IMR-90 (cell line): ENCODE data around the gene MAGI1. TPM values are rescaled to one million over a fixed set of nuclear protein-coding genes. Genes with fewer than 3 reads are reported as not detected.

Experiments
- ATAC-seq: fragments of 200-7000 bp; cut with Tn5 transposase; 2 replicates; pipeline ENCODE4 v1.9.1; 2020; ENCODE audit warnings: low read depth, mild to moderate bottlenecking, moderate library complexity
- BruUV-seq: library from RNA; stranded (reverse); fragments of 400-500 nt; replicated peaks from 2 replicates; lab custom pipeline; 2021; lab: Mats Ljungman, UMichigan
- CTCF ChIA-PET: fragments of 300-600 bp; formaldehyde crosslinking; extraction: SDS; loops from one replicate; lab custom pipeline; 2021; ENCODE audit warnings: antibody characterized with exemption; lab: Yijun Ruan, JAX
- POLR2A ChIA-PET: fragments of 300-600 bp; sonication (Branson Sonifier 250); formaldehyde crosslinking; loops from one replicate; lab custom pipeline; 2022; ENCODE audit warnings: antibody characterized with exemption; ENCODE audit not compliant: unreplicated experiment; lab: Charles Lee
- DNase-seq: peaks from one replicate; pipeline ENCODE4 v3.0.0; 2013
- H2AFZ ChIP-seq: replicated peaks from 2 replicates; pipeline ENCODE3; 2013; ENCODE audit warnings: low read length, mild to moderate bottlenecking; ENCODE audit not compliant: poor library complexity
- H2AK5ac ChIP-seq: 2 replicates; pipeline ENCODE4 v1.6.1; 2013; ENCODE audit warnings: low read depth, low read length, inconsistent platforms
- H2AK9ac ChIP-seq: replicated peaks from 2 replicates; pipeline ENCODE3; 2013; ENCODE audit warnings: mild to moderate bottlenecking, low read depth, low read length, moderate library complexity; ENCODE audit not compliant: poor library complexity
- H2BK120ac ChIP-seq: 2 replicates; pipeline ENCODE4 v1.6.1; 2013; ENCODE audit warnings: low read depth, low read length, inconsistent platforms
- H2BK15ac ChIP-seq: 3 replicates; pipeline ENCODE4 v1.6.1; 2013; ENCODE audit warnings: low read depth, low read length, inconsistent platforms
- H2BK20ac ChIP-seq: 2 replicates; pipeline ENCODE4 v1.6.1; 2013; ENCODE audit warnings: low read depth, mild to moderate bottlenecking, inconsistent platforms, low read length, moderate library complexity
- H2BK5ac ChIP-seq: 2 replicates; pipeline ENCODE4 v1.6.1; 2013; ENCODE audit warnings: mild to moderate bottlenecking, low read depth, low read length, inconsistent platforms; ENCODE audit not compliant: poor library complexity, severe bottlenecking
- H3K14ac ChIP-seq: replicated peaks from 2 replicates; pipeline ENCODE4 v1.6.1; 2013; ENCODE audit warnings: low read depth, low read length, inconsistent platforms
- H3K18ac ChIP-seq: 2 replicates; pipeline ENCODE4 v1.6.1; 2013; ENCODE audit warnings: low read depth, low read length, control low read depth
- H3K23ac ChIP-seq: 2 replicates; pipeline ENCODE4 v1.6.1; 2013; ENCODE audit warnings: low read depth, low read length, inconsistent platforms
- H3K27ac ChIP-seq: 2 replicates; pipeline ENCODE4 v1.5.1; 2013; ENCODE audit warnings: mild to moderate bottlenecking, control low read depth, low read length; ENCODE audit not compliant: insufficient read depth
- H3K27me3 ChIP-seq: 2 replicates; pipeline ENCODE4 v1.6.1; 2013; ENCODE audit warnings: low read length; ENCODE audit not compliant: control insufficient read depth, insufficient read depth
- H3K36me3 ChIP-seq: 2 replicates; pipeline ENCODE4 v1.6.1; 2013; ENCODE audit warnings: low read length, mixed read lengths; ENCODE audit not compliant: control insufficient read depth, insufficient read depth
- H3K4ac ChIP-seq: 2 replicates; pipeline ENCODE4 v1.6.1; 2013; ENCODE audit warnings: low read depth, low read length, inconsistent platforms
- H3K4me1 ChIP-seq: 2 replicates; pipeline ENCODE4 v1.6.1; 2013; ENCODE audit warnings: low read length, mixed read lengths; ENCODE audit not compliant: control insufficient read depth, insufficient read depth
- H3K4me2 ChIP-seq: 2 replicates; pipeline ENCODE4 v1.6.1; 2013; ENCODE audit warnings: low read depth, mild to moderate bottlenecking, control low read depth, low read length, moderate library complexity
- H3K4me3 ChIP-seq: 2 replicates; pipeline ENCODE4 v1.5.1; 2013; ENCODE audit warnings: low read depth, mild to moderate bottlenecking, control low read depth, low read length, moderate library complexity; ENCODE audit not compliant: insufficient read depth
- H3K56ac ChIP-seq: 2 replicates; pipeline ENCODE4 v1.6.1; 2013; ENCODE audit warnings: low read length, inconsistent platforms; ENCODE audit not compliant: insufficient read depth; ENCODE audit errors: extremely low read depth
- H3K79me1 ChIP-seq, 2 experiments: 2 replicates each; pipeline ENCODE4 v1.6.1; 2013; ENCODE audit warnings: low read length in 2 of 2, inconsistent platforms in 1 of 2, low read depth in 1 of 2
- H3K9ac ChIP-seq: 2 replicates; pipeline ENCODE4 v1.6.1; 2013; ENCODE audit warnings: low read depth, low read length, control low read depth
- H3K9me1 ChIP-seq: 2 replicates; pipeline ENCODE4 v1.6.1; 2013; ENCODE audit warnings: low read length, inconsistent platforms; ENCODE audit not compliant: insufficient read depth
- H3K9me3 ChIP-seq: 2 replicates; pipeline ENCODE4 v1.6.1; 2013; ENCODE audit warnings: low read length; ENCODE audit not compliant: control insufficient read depth, insufficient read depth
- H4K20me1 ChIP-seq: 2 replicates; pipeline ENCODE4 v1.6.1; 2013; ENCODE audit warnings: low read length, inconsistent platforms; ENCODE audit not compliant: insufficient read depth
- H4K5ac ChIP-seq: 2 replicates; pipeline ENCODE4 v1.6.1; 2013; ENCODE audit warnings: mild to moderate bottlenecking, low read depth, low read length, control low read depth
- H4K8ac ChIP-seq, 2 experiments: 2 replicates each; pipeline ENCODE4 v1.6.1; 2013; ENCODE audit warnings: low read depth in 2 of 2, low read length in 2 of 2, control low read depth in 1 of 2, inconsistent platforms in 1 of 2
- H4K91ac ChIP-seq: 2 replicates; pipeline ENCODE4 v1.6.1; 2013; ENCODE audit warnings: low read depth, low read length, inconsistent platforms; ENCODE audit not compliant: insufficient read depth
- BHLHE40 ChIP-seq: fragments of 150-350 bp; IDR thresholded peaks from 2 replicates; pipeline ENCODE4 v1.6.1; 2016; ENCODE audit warnings: mild to moderate bottlenecking, low read depth, low read length
- CEBPB ChIP-seq: IDR thresholded peaks from 2 replicates; pipeline ENCODE4 v1.6.1; 2012; ENCODE audit warnings: low read depth, low read length, improper control_type of control experiment
- CHD1 ChIP-seq: IDR thresholded peaks from 2 replicates; pipeline ENCODE4 v1.6.1; 2012; ENCODE audit warnings: low read depth, low read length, improper control_type of control experiment
- ELK1 ChIP-seq: fragments of 150-350 bp; IDR thresholded peaks from 2 replicates; pipeline ENCODE4 v1.6.1; 2016; ENCODE audit warnings: low read depth, mild to moderate bottlenecking, low read length, moderate library complexity, borderline replicate concordance
- FOS ChIP-seq: fragments of 150-350 bp; IDR thresholded peaks from 2 replicates; pipeline ENCODE4 v1.6.1; 2016; ENCODE audit warnings: low read depth, low read length
- MAFK ChIP-seq: IDR thresholded peaks from 2 replicates; pipeline ENCODE4 v1.6.1; 2012; ENCODE audit warnings: low read depth, low read length, improper control_type of control experiment
- MAZ ChIP-seq: IDR thresholded peaks from 2 replicates; pipeline ENCODE4 v1.6.1; 2012; ENCODE audit warnings: low read depth, mild to moderate bottlenecking, low read length, improper control_type of control experiment, moderate library complexity, borderline replicate concordance
- MXI1 ChIP-seq: IDR thresholded peaks from 2 replicates; pipeline ENCODE4 v1.6.1; 2012; ENCODE audit warnings: low read depth, mild to moderate bottlenecking, low read length, moderate library complexity, borderline replicate concordance
- NFE2L2 ChIP-seq: fragments of 150-350 bp; IDR thresholded peaks from 2 replicates; pipeline ENCODE4 v1.6.1; 2016; ENCODE audit warnings: low read depth, mild to moderate bottlenecking, low read length
- POLR2A ChIP-seq: IDR thresholded peaks from 2 replicates; pipeline ENCODE4 v1.6.1; 2012; ENCODE audit warnings: mild to moderate bottlenecking, low read depth, low read length
- RAD21 ChIP-seq: IDR thresholded peaks from 2 replicates; pipeline ENCODE4 v1.6.1; 2012; ENCODE audit warnings: low read length, improper control_type of control experiment
- RCOR1 ChIP-seq: IDR thresholded peaks from 2 replicates; pipeline ENCODE4 v1.6.1; 2012; ENCODE audit warnings: mild to moderate bottlenecking, low read length, improper control_type of control experiment; ENCODE audit not compliant: insufficient replicate concordance
- RFX5 ChIP-seq: IDR thresholded peaks from 2 replicates; pipeline ENCODE4 v1.8.0; 2012; ENCODE audit warnings: low read depth, mild to moderate bottlenecking, low read length, moderate library complexity
- SMC3 ChIP-seq: fragments of 150-350 bp; IDR thresholded peaks from 2 replicates; pipeline ENCODE4 v1.6.1; 2016; ENCODE audit warnings: low read depth, mild to moderate bottlenecking, antibody characterized with exemption, low read length, moderate library complexity
- USF2 ChIP-seq: fragments of 150-350 bp; IDR thresholded peaks from 2 replicates; pipeline ENCODE4 v1.6.1; 2017; ENCODE audit warnings: mild to moderate bottlenecking, antibody characterized with exemption, low read length, low read depth
- WGBS, 2 experiments: methylation state at CpG; one replicate each; pipeline versions ENCODE4 v1.1.5 to v1.1.7; 2013; ENCODE audit warnings: missing lambda C conversion rate in 2 of 2; ENCODE audit not compliant: insufficient read length in 1 of 2; ENCODE audit errors: extremely low coverage in 2 of 2; 5-methylcytosine and 5-hydroxymethylcytosine counted together
- dilution Hi-C: fragments of 300-500 bp; cut with HindIII; formaldehyde crosslinking; loops from one replicate; pipeline ENCODE4 v1.14.3; 2018; ENCODE audit warnings: low sequenced_read_pairs; ENCODE audit not compliant: unreplicated experiment
- in situ Hi-C: fragments of 300-500 bp; cut with MboI; formaldehyde crosslinking; loops from 3 replicates; pipeline ENCODE4 v1.14.3; 2019; ENCODE audit warnings: low sequenced_read_pairs, inconsistent platforms, mixed read lengths
- intact Hi-C: fragments of 100-400 bp; cut with micrococcal nuclease; formaldehyde crosslinking; loops from 2 replicates; pipeline ENCODE4 v1.10.0; 2022
- polyA plus RNA-seq, 3 experiments: library from polyadenylated mRNA; depleted of rRNA; stranded (reverse); fragments of >200 nt; gene quantifications; 2 replicates each; pipeline ENCODE4 v1.2.3, GENCODE V29; 2012; ENCODE audit warnings: low replicate concordance in 1 of 3
- total RNA-seq: library from RNA; depleted of rRNA; stranded (reverse); fragments of >200 nt; gene quantifications from 2 replicates; pipeline ENCODE4 v1.2.3, GENCODE V29; 2012
- TF ChIP-seq, protein P1 (sequence below): conservative IDR thresholded peaks from 2 replicates; pipeline ENCODE4 v1.5.1; 2012; ENCODE audit warnings: mild to moderate bottlenecking, low read depth, low read length, improper control_type of control experiment

The MAGI1 gene
- total and polyA plus RNA-seq, 2 of the 4 experiments (the other 2 are of a cell fraction) = 14.5 to 24.2 TPM

- Histone ChIP-seq H3K4me2 (no peak overlapping the region), H4K5ac (no peak overlapping the region), H2AK5ac (no peak overlapping the region), H3K4me1 (peaks cover 3% of the 10 kb centered on the region), H3K9me1 (no peaks in the 10 kb centered on the region), H3K56ac (no peak overlapping the region), H4K20me1 (no peaks in the 10 kb centered on the region), H3K9me3 (no peaks in the 10 kb centered on the region), H4K91ac (no peak overlapping the region), H2BK5ac (no peak overlapping the region), H2AK9ac (no peak overlapping the region), H3K27me3 (no peaks in the 10 kb centered on the region), H3K4me3 (no peak overlapping the region), H2BK15ac (no peak overlapping the region), H3K4ac (no peak overlapping the region), H2BK20ac (no peak overlapping the region), H4K8ac (no peak overlapping the region), H3K27ac (no peak overlapping the region), H2BK120ac (no peak overlapping the region), H3K9ac (no peak overlapping the region), H3K18ac (no peak overlapping the region), H3K79me1 (peaks cover 29 to 32% of the 10 kb centered on the region in 2 experiments), H3K14ac (no peak overlapping the region), H3K23ac (no peak overlapping the region), H3K36me3 (no peaks in the 10 kb centered on the region), H2AFZ (no peak overlapping the region)
- 100% methylated on average over 5 of the region's 5 CpGs; no CpG with 5 or more reads in 1 of the 2 experiments for WGBS, 2 experiments
- CTCF ChIA-PET = no interaction called here
- intact Hi-C loops (no loop called here), in situ Hi-C loops (no loop called here), dilution Hi-C loops (no loop called here)
- DNase-seq = no peak
- POLR2A ChIA-PET = no interaction called here
- no TSS peak for BruUV-seq
- no peak for ATAC-seq
- TF ChIP-seq MAFK = no peak
- TF ChIP-seq MAZ = no peak
- TF ChIP-seq USF2 = no peak
- TF ChIP-seq, protein P1, sequence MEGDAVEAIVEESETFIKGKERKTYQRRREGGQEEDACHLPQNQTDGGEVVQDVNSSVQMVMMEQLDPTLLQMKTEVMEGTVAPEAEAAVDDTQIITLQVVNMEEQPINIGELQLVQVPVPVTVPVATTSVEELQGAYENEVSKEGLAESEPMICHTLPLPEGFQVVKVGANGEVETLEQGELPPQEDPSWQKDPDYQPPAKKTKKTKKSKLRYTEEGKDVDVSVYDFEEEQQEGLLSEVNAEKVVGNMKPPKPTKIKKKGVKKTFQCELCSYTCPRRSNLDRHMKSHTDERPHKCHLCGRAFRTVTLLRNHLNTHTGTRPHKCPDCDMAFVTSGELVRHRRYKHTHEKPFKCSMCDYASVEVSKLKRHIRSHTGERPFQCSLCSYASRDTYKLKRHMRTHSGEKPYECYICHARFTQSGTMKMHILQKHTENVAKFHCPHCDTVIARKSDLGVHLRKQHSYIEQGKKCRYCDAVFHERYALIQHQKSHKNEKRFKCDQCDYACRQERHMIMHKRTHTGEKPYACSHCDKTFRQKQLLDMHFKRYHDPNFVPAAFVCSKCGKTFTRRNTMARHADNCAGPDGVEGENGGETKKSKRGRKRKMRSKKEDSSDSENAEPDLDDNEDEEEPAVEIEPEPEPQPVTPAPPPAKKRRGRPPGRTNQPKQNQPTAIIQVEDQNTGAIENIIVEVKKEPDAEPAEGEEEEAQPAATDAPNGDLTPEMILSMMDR = no peak
- TF ChIP-seq RFX5 = no peak
- no peak for TF ChIP-seq CHD1
- no peak for TF ChIP-seq POLR2A
- no peak for TF ChIP-seq MXI1
- TF ChIP-seq CEBPB = no peak
- TF ChIP-seq NFE2L2 = no peak
- no peak for TF ChIP-seq BHLHE40
- no peak for TF ChIP-seq FOS
- TF ChIP-seq ELK1 = no peak
- no peak for TF ChIP-seq RCOR1
- TF ChIP-seq SMC3 = no peak
- no peak for TF ChIP-seq RAD21
These were observed 474.9 kb downstream of the MAGI1 start for GRCh38 chr3:65563861-65564260.
